ENCODE results near the gene ZNF579.

The ZNF579 gene

GRCh38 chr19:55620410-55621204 is 40.0 kb upstream of the ZNF579 start:
- H3K36me3 ChIP-seq (ENCODE audit: control insufficient read depth, low read length) = peaks cover 17% of the 10 kb centered on the region
- no peaks in the 10 kb centered on the region for H3K79me2 ChIP-seq (ENCODE audit: control insufficient read depth, low read length)
- H3K27ac ChIP-seq (ENCODE audit: low read depth, low read length) = no peak overlapping the region
- H3K9me3 ChIP-seq (ENCODE audit: control insufficient read depth, insufficient read depth, low read length) = no peaks in the 10 kb centered on the region
- no peaks in the 10 kb centered on the region for H3K9me2 ChIP-seq (replicated peaks; ENCODE audit: control insufficient read depth, low read length)
- no peaks in the 10 kb centered on the region for H3K27me3 ChIP-seq (ENCODE audit: control insufficient read depth, low read length)
- H3F3A ChIP-seq (ENCODE audit: control insufficient read depth, insufficient read depth) = peaks cover 11% of the 10 kb centered on the region
- no peak overlapping the region for H3K4me3 ChIP-seq (ENCODE audit: low read length)
- no peak overlapping the region for H3K4me2 ChIP-seq (ENCODE audit: low read length)
- no peak for TF ChIP-seq EZH2phosphoT487 (IDR thresholded peaks at IDR 0.05; ENCODE audit: borderline replicate concordance, low read length)
- TF ChIP-seq, protein P1, sequence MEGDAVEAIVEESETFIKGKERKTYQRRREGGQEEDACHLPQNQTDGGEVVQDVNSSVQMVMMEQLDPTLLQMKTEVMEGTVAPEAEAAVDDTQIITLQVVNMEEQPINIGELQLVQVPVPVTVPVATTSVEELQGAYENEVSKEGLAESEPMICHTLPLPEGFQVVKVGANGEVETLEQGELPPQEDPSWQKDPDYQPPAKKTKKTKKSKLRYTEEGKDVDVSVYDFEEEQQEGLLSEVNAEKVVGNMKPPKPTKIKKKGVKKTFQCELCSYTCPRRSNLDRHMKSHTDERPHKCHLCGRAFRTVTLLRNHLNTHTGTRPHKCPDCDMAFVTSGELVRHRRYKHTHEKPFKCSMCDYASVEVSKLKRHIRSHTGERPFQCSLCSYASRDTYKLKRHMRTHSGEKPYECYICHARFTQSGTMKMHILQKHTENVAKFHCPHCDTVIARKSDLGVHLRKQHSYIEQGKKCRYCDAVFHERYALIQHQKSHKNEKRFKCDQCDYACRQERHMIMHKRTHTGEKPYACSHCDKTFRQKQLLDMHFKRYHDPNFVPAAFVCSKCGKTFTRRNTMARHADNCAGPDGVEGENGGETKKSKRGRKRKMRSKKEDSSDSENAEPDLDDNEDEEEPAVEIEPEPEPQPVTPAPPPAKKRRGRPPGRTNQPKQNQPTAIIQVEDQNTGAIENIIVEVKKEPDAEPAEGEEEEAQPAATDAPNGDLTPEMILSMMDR (IDR thresholded peaks at IDR 0.05; ENCODE audit: low read depth, low read length, poor library complexity, severe bottlenecking) = no peak
- peaks cover 14% of the 10 kb centered on the region for H3K4me1 ChIP-seq (ENCODE audit: control insufficient read depth, low read length)
- peaks cover 4% of the 10 kb centered on the region; the same call in 1 of the 2 replicates for H4K20me1 ChIP-seq (ENCODE audit: control insufficient read depth, insufficient read depth, low read depth, low read length)

- Histone ChIP-seq H3F3A (ENCODE audit: control insufficient read depth, insufficient read depth) (peaks cover 11% of the 10 kb centered on the region), H3K4me2 (ENCODE audit: low read length) (no peak overlapping the region), H3K4me1 (ENCODE audit: control insufficient read depth, low read length) (peaks cover 7% of the 10 kb centered on the region), H3K27ac (ENCODE audit: low read depth, low read length) (no peak overlapping the region), H3K79me2 (ENCODE audit: control insufficient read depth, low read length) (no peaks in the 10 kb centered on the region), H3K9me3 (ENCODE audit: control insufficient read depth, insufficient read depth, low read length) (no peaks in the 10 kb centered on the region), H4K20me1 (ENCODE audit: control insufficient read depth, insufficient read depth, low read depth, low read length) (peaks cover 4% of the 10 kb centered on the region; the same call in 1 of the 2 replicates), H3K4me3 (ENCODE audit: low read length) (no peak overlapping the region), H3K36me3 (ENCODE audit: control insufficient read depth, low read length) (peaks cover 21% of the 10 kb centered on the region), H3K9me2 (replicated peaks; ENCODE audit: control insufficient read depth, low read length) (no peaks in the 10 kb centered on the region), H3K27me3 (ENCODE audit: control insufficient read depth, low read length) (no peaks in the 10 kb centered on the region)
- TF ChIP-seq, protein P1 (IDR thresholded peaks at IDR 0.05; ENCODE audit: low read depth, low read length, poor library complexity, severe bottlenecking) = no peak
- TF ChIP-seq EZH2phosphoT487 (IDR thresholded peaks at IDR 0.05; ENCODE audit: borderline replicate concordance, low read length) = no peak
Measured at GRCh38 chr19:55619286-55619685, 38.6 kb upstream of the ZNF579 start.

GRCh38 chr19:55618426-55618825 is 37.8 kb upstream of the ZNF579 start:
- Histone ChIP-seq H3F3A (ENCODE audit: control insufficient read depth, insufficient read depth) (peaks cover 8% of the 10 kb centered on the region), H3K27ac (ENCODE audit: low read depth, low read length) (no peak overlapping the region), H3K4me2 (ENCODE audit: low read length) (no peak overlapping the region), H3K79me2 (ENCODE audit: control insufficient read depth, low read length) (no peaks in the 10 kb centered on the region), H3K4me3 (ENCODE audit: low read length) (no peak overlapping the region), H3K4me1 (ENCODE audit: control insufficient read depth, low read length) (peaks cover 2% of the 10 kb centered on the region), H4K20me1 (ENCODE audit: control insufficient read depth, insufficient read depth, low read depth, low read length) (peaks cover 1% of the 10 kb centered on the region; the same call in 1 of the 2 replicates), H3K36me3 (ENCODE audit: control insufficient read depth, low read length) (peaks cover 21% of the 10 kb centered on the region), H3K9me3 (ENCODE audit: control insufficient read depth, insufficient read depth, low read length) (no peaks in the 10 kb centered on the region), H3K9me2 (replicated peaks; ENCODE audit: control insufficient read depth, low read length) (no peaks in the 10 kb centered on the region), H3K27me3 (ENCODE audit: control insufficient read depth, low read length) (no peaks in the 10 kb centered on the region)
- TF ChIP-seq EZH2phosphoT487 (IDR thresholded peaks at IDR 0.05; ENCODE audit: borderline replicate concordance, low read length) = no peak
- TF ChIP-seq, protein P1 (IDR thresholded peaks at IDR 0.05; ENCODE audit: low read depth, low read length, poor library complexity, severe bottlenecking) = no peak
